Measurements from ENCODE around the gene PRKAG2. TPM values are rescaled to one million over a fixed set of nuclear protein-coding genes. Genes with fewer than 3 reads are reported as not detected.

PRKAG2 gene
- total and polyA plus RNA-seq, 2 of the 13 experiments (the other 11 are each of a cell fraction or from before 2014, with no cell fraction given): 0.90 to 1.3 TPM

- WGBS (ENCODE audit: low lambda C conversion rate): 35% methylated on average over 2 of the region's 2 CpGs
- Histone ChIP-seq H3K4me3 (replicated peaks in 1 of 3; ENCODE audit: insufficient read depth in 1 of 3, low read depth in 2 of 3, low read length in 3 of 3) (no peak overlapping the region), H3K79me2 (ENCODE audit: insufficient read depth, low read length) (no peaks in the 10 kb centered on the region), H3K36me3 (replicated peaks in 1 of 2; ENCODE audit: control insufficient read depth in 1 of 2, insufficient read depth in 2 of 2, low read length in 2 of 2) (no peaks in the 10 kb centered on the region), H3K9me3 (ENCODE audit: low read length) (no peaks in the 10 kb centered on the region), H3K4me1 (ENCODE audit: insufficient read depth, low read length) (no peaks in the 10 kb centered on the region), H3K27me3 (ENCODE audit: control insufficient read depth in 1 of 2, insufficient read depth in 2 of 2, low read length in 2 of 2) (peaks cover 4 to 19% of the 10 kb centered on the region in 2 experiments; a peak in 3 of 5 replicates), H3K27ac (ENCODE audit: extremely low read length, insufficient read depth, low read length) (no peak overlapping the region), H3K9ac (ENCODE audit: insufficient read depth, low read depth, low read length) (no peak overlapping the region), H3K4me2 (ENCODE audit: low read depth, low read length) (no peak overlapping the region), H4K20me1 (ENCODE audit: insufficient read depth, low read length) (no peaks in the 10 kb centered on the region), H2AFZ (ENCODE audit: low read length) (no peak overlapping the region)
- POLR2A ChIA-PET: no interaction called here
- BruUV-seq (replicated peaks): no TSS peak
- in situ Hi-C loops (cut with HindIII; ENCODE audit: extremely low pct_ligation_motif_present, low pct_unique_long_range_greater_than_20kb): no loop called here
- intact Hi-C loops (cut with micrococcal nuclease; ENCODE audit: unreplicated experiment): no loop called here
- no peak for DNase-seq (ENCODE audit: low spot score)
- CTCF ChIA-PET (ENCODE audit: low intra/inter-chr PET ratio, low total read pairs): no interaction called here
- no peak for FAIRE-seq
- ATAC-seq: no peak
- TF ChIP-seq TBP (CRISPR knock-in tag; IDR thresholded peaks at IDR 0.05) (no peak), KDM4B (CRISPR knock-in tag; IDR thresholded peaks at IDR 0.05) (no peak), MAZ (IDR thresholded peaks at IDR 0.05; ENCODE audit: borderline replicate concordance, low read depth, low read length) (no peak), MAZ (CRISPR knock-in tag; IDR thresholded peaks at IDR 0.05; ENCODE audit: low read depth) (no peak), TRAFD1 (CRISPR knock-in tag; IDR thresholded peaks at IDR 0.05; ENCODE audit: borderline replicate concordance) (no peak), CHD2 (IDR thresholded peaks at IDR 0.05; ENCODE audit: low read depth, low read length) (no peak), SYNCRIP (IDR thresholded peaks at IDR 0.05; ENCODE audit: insufficient read depth, low read depth, low read length) (no peak), SIN3A (IDR thresholded peaks at IDR 0.05; ENCODE audit: borderline replicate concordance, low read depth, low read length) (no peak), HNRNPK (IDR thresholded peaks at IDR 0.05; ENCODE audit: low read depth, low read length, poor library complexity, severe bottlenecking) (no peak), ERF (CRISPR knock-in tag; IDR thresholded peaks at IDR 0.05) (no peak), ZFYVE20 (CRISPR knock-in tag; IDR thresholded peaks at IDR 0.05; ENCODE audit: borderline replicate concordance, low read depth) (no peak), MAFF (IDR thresholded peaks at IDR 0.05; ENCODE audit: low read depth, low read length) (no peak), MZF1 (CRISPR knock-in tag; IDR thresholded peaks at IDR 0.05; ENCODE audit: borderline replicate concordance) (no peak), ZBTB37 (CRISPR knock-in tag; IDR thresholded peaks at IDR 0.05) (no peak), YEATS2 (CRISPR knock-in tag; IDR thresholded peaks at IDR 0.05; ENCODE audit: borderline replicate concordance) (no peak), PAX8 (CRISPR knock-in tag; IDR thresholded peaks at IDR 0.05; ENCODE audit: borderline replicate concordance) (no peak), SALL2 (CRISPR knock-in tag; IDR thresholded peaks at IDR 0.05) (no peak), PAWR (CRISPR knock-in tag; IDR thresholded peaks at IDR 0.05; ENCODE audit: borderline replicate concordance) (no peak), ZNF567 (CRISPR knock-in tag; IDR thresholded peaks at IDR 0.05; ENCODE audit: borderline replicate concordance) (no peak)
- TF ChIP-seq, protein P1, sequence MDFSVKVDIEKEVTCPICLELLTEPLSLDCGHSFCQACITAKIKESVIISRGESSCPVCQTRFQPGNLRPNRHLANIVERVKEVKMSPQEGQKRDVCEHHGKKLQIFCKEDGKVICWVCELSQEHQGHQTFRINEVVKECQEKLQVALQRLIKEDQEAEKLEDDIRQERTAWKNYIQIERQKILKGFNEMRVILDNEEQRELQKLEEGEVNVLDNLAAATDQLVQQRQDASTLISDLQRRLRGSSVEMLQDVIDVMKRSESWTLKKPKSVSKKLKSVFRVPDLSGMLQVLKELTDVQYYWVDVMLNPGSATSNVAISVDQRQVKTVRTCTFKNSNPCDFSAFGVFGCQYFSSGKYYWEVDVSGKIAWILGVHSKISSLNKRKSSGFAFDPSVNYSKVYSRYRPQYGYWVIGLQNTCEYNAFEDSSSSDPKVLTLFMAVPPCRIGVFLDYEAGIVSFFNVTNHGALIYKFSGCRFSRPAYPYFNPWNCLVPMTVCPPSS (IDR thresholded peaks at IDR 0.05): no peak
Observed at GRCh38 chr7:151792086-151792485, 84.8 kb downstream of the PRKAG2 start.
